Muscle of back (tissue), 11 donors: ENCODE results near the gene SHISAL2B. TPM values are rescaled to one million over a fixed set of nuclear protein-coding genes. Genes with fewer than 3 reads are reported as not detected.
"Not testable (repeated sequence)": the region's sequence is repeated elsewhere in the genome, so short reads cannot be mapped to it uniquely, and the experiment has no call there.

Experiments used
- DNase-seq, 3 donors: peaks; one replicate each; pipeline versions ENCODE4 v3.0.0 to v3.0.0-alpha.2; 2013
- polyA plus RNA-seq, 10 donors: library from polyadenylated mRNA; unstranded; fragments of 120-200 nt; gene quantifications; one replicate each; pipeline ENCODE4 v1.2.1, GENCODE V29; 2013; ENCODE audit not compliant: insufficient read length in 10 of 10

The SHISAL2B gene
- polyA plus RNA-seq, 10 donors = 0.15 to 0.62 (median 0.38) TPM; not detected in 2

- not testable (repeated sequence) for DNase-seq
Measured at GRCh38 chr5:64696414-64696813, 6.1 kb downstream of the SHISAL2B start.

- DNase-seq = no peak
Measured at GRCh38 chr5:64700765-64701164, 10.5 kb downstream of the SHISAL2B start.

GRCh38 chr5:64706074-64706473 is 15.8 kb downstream of the SHISAL2B start:
- DNase-seq = not testable (repeated sequence)

GRCh38 chr5:64707191-64707590 is 16.9 kb downstream of the SHISAL2B start:
- no peak for DNase-seq

- DNase-seq = not testable (repeated sequence)
Measured at GRCh38 chr5:64714495-64714894, 24.2 kb downstream of the SHISAL2B start.

GRCh38 chr5:64722588-64722987 is 32.3 kb downstream of the SHISAL2B start:
- no peak for DNase-seq

GRCh38 chr5:64727150-64727549 is 36.8 kb downstream of the SHISAL2B start:
- no peak for DNase-seq

- DNase-seq = no peak
Measured at GRCh38 chr5:64742411-64742810, 52.1 kb downstream of the SHISAL2B start.

- DNase-seq = no peak
Measured at GRCh38 chr5:64742821-64743220, 52.5 kb downstream of the SHISAL2B start.

- no peak for DNase-seq
Measured at GRCh38 chr5:64744914-64745313, 54.6 kb downstream of the SHISAL2B start.

GRCh38 chr5:64746446-64746845 is 56.1 kb downstream of the SHISAL2B start:
- DNase-seq = no peak

- DNase-seq = no peak
Measured at GRCh38 chr5:64749385-64749784, 59.1 kb downstream of the SHISAL2B start.

GRCh38 chr5:64754066-64754465 is 63.8 kb downstream of the SHISAL2B start:
- no peak for DNase-seq

- DNase-seq = no peak
Measured at GRCh38 chr5:64758901-64759300, 68.6 kb downstream of the SHISAL2B start.

GRCh38 chr5:64759960-64760660 is 69.8 kb downstream of the SHISAL2B start:
- DNase-seq = no peak

GRCh38 chr5:64763948-64764503 is 73.7 kb downstream of the SHISAL2B start:
- DNase-seq = no peak

- DNase-seq = no peak
Measured at GRCh38 chr5:64765804-64766504, 75.7 kb downstream of the SHISAL2B start.

- DNase-seq = no peak
Measured at GRCh38 chr5:64766941-64767340, 76.6 kb downstream of the SHISAL2B start.

Other genes starting within 250 kb of the SHISAL2B start
- gene RGS7BP, start 184.5 kb upstream of the SHISAL2B start, polyA plus RNA-seq = 10 to 100 TPM in 1 of 10 donors, 1 to 10 TPM in 9; 1.5 to 12.0 (median 5.5) TPM
- gene SREK1IP1, start 78.2 kb downstream of the SHISAL2B start, polyA plus RNA-seq = 10 to 100 TPM in 9 of 10 donors, 1 to 10 TPM in 1; 8.6 to 14.2 (median 13.4) TPM
- 10 to 100 TPM; 20.8 to 27.6 (median 24.6) TPM for gene CWC27, start 78.4 kb downstream of the SHISAL2B start, polyA plus RNA-seq